ENCODE measurements around the gene SRSF2. TPM values are rescaled to one million over a fixed set of nuclear protein-coding genes. Genes with fewer than 3 reads are reported as not detected.
"Not testable (repeated sequence)": the region's sequence is repeated elsewhere in the genome, so short reads cannot be mapped to it uniquely, and the experiment has no call there.

SRSF2 gene
- total RNA-seq, 1 donor from 2014 or later = 179 TPM

- DNase-seq (ENCODE audit: low spot score) = not testable (repeated sequence)
Measured at GRCh38 chr17:76739568-76740115, 2.5 kb upstream of the SRSF2 start.

- no peak for DNase-seq (ENCODE audit: low spot score)
Measured at GRCh38 chr17:76738468-76738850, 1.3 kb upstream of the SRSF2 start.

- DNase-seq (ENCODE audit: low spot score) = peak; percentile 97
Measured at GRCh38 chr17:76737676-76738467, 741 bp upstream of the SRSF2 start, which contains the start of gene MFSD11. TSS of gene MFSD11 (plus strand) at chr17:76738119. CDS start at chr17:76738353, 234 bp downstream.

GRCh38 chr17:76736349-76737081 is 616 bp downstream of the SRSF2 start:
- peak; percentile 95 for DNase-seq (ENCODE audit: low spot score)

GRCh38 chr17:76735586-76736348 is 1.4 kb downstream of the SRSF2 start:
- DNase-seq (ENCODE audit: low spot score) = no peak

- DNase-seq (ENCODE audit: low spot score) = no peak
Measured at GRCh38 chr17:76735006-76735405, 2.1 kb downstream of the SRSF2 start.

- no peak for DNase-seq (ENCODE audit: low spot score)
Measured at GRCh38 chr17:76734080-76734840, 2.9 kb downstream of the SRSF2 start.

- DNase-seq (ENCODE audit: low spot score) = no peak
Measured at GRCh38 chr17:76733618-76733957, 3.5 kb downstream of the SRSF2 start.

- no peak for DNase-seq (ENCODE audit: low spot score)
Measured at GRCh38 chr17:76732734-76733617, 4.2 kb downstream of the SRSF2 start.

GRCh38 chr17:76731800-76732733 is 5.1 kb downstream of the SRSF2 start:
- not testable (repeated sequence) for DNase-seq (ENCODE audit: low spot score)

GRCh38 chr17:76727745-76728456 is 9.2 kb downstream of the SRSF2 start:
- peak; percentile 86 for DNase-seq (ENCODE audit: low spot score)

- peak; percentile 92 for DNase-seq (ENCODE audit: low spot score)
Measured at GRCh38 chr17:76726776-76727718, 10.1 kb downstream of the SRSF2 start, which contains the start of gene METTL23. TSS of gene METTL23 (plus strand) at chr17:76726839. CDS start at chr17:76729711, 2,872 bp downstream.

GRCh38 chr17:76726231-76726775 is 10.8 kb downstream of the SRSF2 start, which contains the start of gene JMJD6:
TSS of gene JMJD6 (minus strand) at chr17:76726606. CDS start at chr17:76726475, 131 bp downstream.
- DNase-seq (ENCODE audit: low spot score) = peak; percentile 99

- DNase-seq (ENCODE audit: low spot score) = peak; percentile 93
Measured at GRCh38 chr17:76725580-76726230, 11.4 kb downstream of the SRSF2 start.

- peak; percentile 55 for DNase-seq (ENCODE audit: low spot score)
Measured at GRCh38 chr17:76723812-76724211, 13.3 kb downstream of the SRSF2 start.

GRCh38 chr17:76722977-76723376 is 14.2 kb downstream of the SRSF2 start:
- DNase-seq (ENCODE audit: low spot score) = peak; percentile 28
